Measurements from ENCODE around the gene PIGN.

PIGN gene

DNA sequence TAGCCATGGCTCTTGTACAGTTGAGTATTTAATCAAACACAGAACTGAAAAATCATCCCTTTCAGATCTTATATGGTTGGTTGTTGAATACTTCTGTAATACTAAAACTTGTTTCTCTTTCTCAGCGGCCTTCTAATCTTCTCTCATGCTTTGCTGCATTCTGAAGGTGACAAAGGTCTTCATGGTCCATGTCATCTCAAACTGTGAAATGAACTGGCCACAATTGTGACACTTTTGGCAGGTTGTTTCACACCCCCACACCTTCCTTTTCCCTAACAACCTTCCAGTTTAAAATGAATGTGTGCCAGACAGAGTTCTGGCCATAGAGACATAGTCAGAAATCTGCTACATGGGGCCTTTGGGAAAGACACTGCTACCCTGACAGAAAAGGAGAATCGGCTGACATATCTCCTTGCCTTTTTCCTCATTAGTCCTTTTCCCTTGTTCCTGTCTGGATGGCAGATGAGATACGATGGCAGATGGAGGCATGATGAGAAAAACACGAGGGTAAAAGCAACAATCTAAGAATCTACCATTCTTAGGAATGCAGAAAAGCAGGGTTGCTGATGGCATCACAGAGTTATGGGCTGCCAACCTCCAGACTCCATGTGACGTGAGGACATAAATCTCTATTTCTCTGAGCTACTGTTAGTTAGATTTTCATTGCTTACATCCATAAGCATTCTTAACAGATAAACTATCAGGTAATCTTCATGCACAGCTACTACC is 106.5 kb downstream of the PIGN start:
- in situ Hi-C loops (cut with MboI; ENCODE audit: low pct_unique_long_range_greater_than_20kb, low sequenced_read_pairs, unreplicated experiment), result no loop called here
- TF ChIP-seq, protein P1, sequence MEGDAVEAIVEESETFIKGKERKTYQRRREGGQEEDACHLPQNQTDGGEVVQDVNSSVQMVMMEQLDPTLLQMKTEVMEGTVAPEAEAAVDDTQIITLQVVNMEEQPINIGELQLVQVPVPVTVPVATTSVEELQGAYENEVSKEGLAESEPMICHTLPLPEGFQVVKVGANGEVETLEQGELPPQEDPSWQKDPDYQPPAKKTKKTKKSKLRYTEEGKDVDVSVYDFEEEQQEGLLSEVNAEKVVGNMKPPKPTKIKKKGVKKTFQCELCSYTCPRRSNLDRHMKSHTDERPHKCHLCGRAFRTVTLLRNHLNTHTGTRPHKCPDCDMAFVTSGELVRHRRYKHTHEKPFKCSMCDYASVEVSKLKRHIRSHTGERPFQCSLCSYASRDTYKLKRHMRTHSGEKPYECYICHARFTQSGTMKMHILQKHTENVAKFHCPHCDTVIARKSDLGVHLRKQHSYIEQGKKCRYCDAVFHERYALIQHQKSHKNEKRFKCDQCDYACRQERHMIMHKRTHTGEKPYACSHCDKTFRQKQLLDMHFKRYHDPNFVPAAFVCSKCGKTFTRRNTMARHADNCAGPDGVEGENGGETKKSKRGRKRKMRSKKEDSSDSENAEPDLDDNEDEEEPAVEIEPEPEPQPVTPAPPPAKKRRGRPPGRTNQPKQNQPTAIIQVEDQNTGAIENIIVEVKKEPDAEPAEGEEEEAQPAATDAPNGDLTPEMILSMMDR (IDR thresholded peaks at IDR 0.05; ENCODE audit: extremely low read depth, insufficient read depth, missing control alignments), result no peak
- no peak for DNase-seq (ENCODE audit: low spot score)

DNA sequence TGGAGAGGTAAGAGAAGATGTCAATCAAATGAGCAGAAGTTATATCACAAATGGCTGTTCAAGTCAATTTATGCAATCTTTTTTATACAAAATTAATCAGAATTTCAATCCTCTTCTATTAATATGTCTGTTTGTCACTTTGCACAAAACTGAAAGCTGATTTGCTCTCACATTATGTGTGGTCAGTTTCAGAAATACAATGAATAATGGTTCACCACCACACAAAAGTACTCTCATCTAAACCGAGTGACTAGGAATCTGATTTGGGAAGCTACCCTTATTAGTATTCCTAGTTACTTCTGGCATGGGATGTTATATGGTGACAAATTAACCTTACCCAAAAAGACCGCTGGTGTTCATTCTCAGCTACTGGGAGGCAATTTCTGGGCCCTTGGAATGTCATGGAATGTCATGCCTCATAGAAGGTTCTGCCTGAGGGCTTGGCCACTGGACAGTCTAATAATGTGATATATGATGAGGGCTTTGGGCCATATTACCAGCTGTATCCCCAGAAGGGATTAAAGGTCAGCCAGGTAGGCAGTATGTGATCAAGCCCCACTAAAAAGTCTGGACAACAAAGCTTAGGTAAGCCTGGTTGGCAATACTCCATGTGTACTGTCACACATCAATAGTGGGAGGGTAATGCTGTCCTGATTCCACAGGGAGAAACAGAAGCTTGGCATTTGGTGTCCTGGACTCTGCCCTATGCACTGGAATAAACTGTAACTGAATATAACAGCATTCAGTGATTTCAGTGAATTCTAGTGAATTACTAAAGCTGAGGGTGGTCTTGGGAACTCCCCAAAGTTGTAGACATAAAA is 113.2 kb downstream of the PIGN start:
- DNase-seq (ENCODE audit: low spot score), result no peak
- in situ Hi-C loops (cut with MboI; ENCODE audit: low pct_unique_long_range_greater_than_20kb, low sequenced_read_pairs, unreplicated experiment), result no loop called here
- TF ChIP-seq, protein P1 (IDR thresholded peaks at IDR 0.05; ENCODE audit: extremely low read depth, insufficient read depth, missing control alignments), result no peak

DNA sequence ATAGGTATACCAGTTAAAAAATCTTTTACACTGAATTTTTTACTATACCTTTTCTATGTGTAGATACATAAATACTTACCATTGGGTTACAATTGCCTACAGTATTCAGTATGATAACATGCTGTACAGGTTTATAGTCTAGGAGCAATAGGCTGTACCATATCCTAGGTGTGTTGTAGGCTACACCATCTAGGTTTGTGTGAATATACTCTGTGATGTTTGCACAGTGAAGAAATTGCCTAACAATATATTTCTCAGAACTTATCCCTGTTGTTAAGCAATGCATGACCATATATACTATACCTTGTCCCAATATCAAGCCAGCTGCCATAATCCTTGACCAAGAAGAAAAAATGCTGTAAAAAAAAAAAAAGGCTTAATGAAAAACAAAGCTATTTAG is 114.5 kb downstream of the PIGN start:
- no peak for DNase-seq (ENCODE audit: low spot score)
- in situ Hi-C loops (cut with MboI; ENCODE audit: low pct_unique_long_range_greater_than_20kb, low sequenced_read_pairs, unreplicated experiment), result no loop called here
- TF ChIP-seq, protein P1 (IDR thresholded peaks at IDR 0.05; ENCODE audit: extremely low read depth, insufficient read depth, missing control alignments), result no peak

DNA sequence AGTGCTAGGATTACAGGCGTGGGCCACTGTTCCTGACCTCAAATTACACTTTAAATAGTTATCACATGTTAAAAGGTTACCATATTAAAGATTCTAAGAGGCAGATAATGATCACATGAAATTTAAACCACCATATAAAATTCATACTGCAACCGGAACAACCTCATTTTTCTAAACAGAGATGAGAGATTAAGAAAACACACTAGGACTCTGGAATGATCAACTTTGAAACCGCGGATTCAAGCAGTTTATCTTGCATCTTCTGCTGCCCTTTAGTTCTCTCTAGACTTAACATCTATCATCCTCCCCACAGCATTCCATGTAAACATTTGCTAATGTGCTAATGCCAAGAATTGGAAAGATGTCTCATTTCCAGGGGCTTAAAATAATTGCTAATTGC is 115.8 kb downstream of the PIGN start:
- in situ Hi-C loops (cut with MboI; ENCODE audit: low pct_unique_long_range_greater_than_20kb, low sequenced_read_pairs, unreplicated experiment), result no loop called here

DNA sequence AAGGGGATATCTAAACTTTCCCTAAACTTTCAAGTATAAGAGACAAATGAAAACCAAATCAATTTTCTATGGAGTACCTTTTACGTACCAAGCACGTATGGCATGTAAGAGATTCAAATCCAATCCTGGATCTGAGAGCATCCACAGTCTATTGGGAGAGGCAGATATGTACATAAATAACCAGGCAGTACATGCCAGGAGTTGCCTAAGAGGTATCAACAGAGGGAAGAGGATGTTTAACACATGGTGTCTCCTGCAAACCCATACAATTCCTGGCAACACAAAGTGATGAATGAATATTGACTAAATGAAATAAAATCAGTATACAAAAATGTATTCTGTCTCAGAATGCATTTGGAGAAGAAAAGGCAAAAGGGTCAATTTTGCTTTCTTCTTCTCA is 116.6 kb downstream of the PIGN start:
- in situ Hi-C loops (cut with MboI; ENCODE audit: low pct_unique_long_range_greater_than_20kb, low sequenced_read_pairs, unreplicated experiment), result no loop called here
- TF ChIP-seq, protein P1 (IDR thresholded peaks at IDR 0.05; ENCODE audit: extremely low read depth, insufficient read depth, missing control alignments), result no peak
- DNase-seq (ENCODE audit: low spot score), result no peak

More for the DNA sequence above, 115.8 kb downstream of the PIGN start:
- TF ChIP-seq, protein P1 (IDR thresholded peaks at IDR 0.05; ENCODE audit: extremely low read depth, insufficient read depth, missing control alignments), result no peak
- no peak for DNase-seq (ENCODE audit: low spot score)

DNA sequence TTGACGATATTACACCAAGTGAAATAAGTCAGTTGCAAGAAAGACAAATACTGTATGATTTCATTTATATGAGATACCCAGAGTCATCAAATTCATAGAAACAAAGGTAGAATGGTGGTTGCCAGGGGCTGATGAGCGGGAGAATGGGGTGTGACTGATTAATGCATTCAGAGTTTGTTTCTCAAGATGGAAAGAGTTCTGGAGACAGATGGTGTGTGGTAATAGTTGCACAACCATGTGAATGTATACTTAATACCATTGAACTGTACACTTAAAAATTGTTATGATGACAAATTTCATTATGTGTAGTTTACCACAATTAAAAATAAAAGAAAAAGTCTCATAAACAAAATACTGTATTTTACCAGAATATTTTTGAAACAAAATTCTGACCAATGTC is 117.3 kb downstream of the PIGN start:
- TF ChIP-seq, protein P1 (IDR thresholded peaks at IDR 0.05; ENCODE audit: extremely low read depth, insufficient read depth, missing control alignments), result no peak
- in situ Hi-C loops (cut with MboI; ENCODE audit: low pct_unique_long_range_greater_than_20kb, low sequenced_read_pairs, unreplicated experiment), result no loop called here
- no peak for DNase-seq (ENCODE audit: low spot score)

Data from GM13977 (cell line).